ENCODE results near the gene ANO10.

Gene ANO10

GRCh38 chr3:43347774-43348173 is 274.0 kb downstream of the ANO10 start:
- CTCF ChIA-PET, result no interaction called here
- no peak overlapping the region for H3K27ac ChIP-seq (ENCODE audit: insufficient read depth in 1 of 2, low read depth in 1 of 2, low read length in 2 of 2, poor library complexity in 1 of 2, severe bottlenecking in 2 of 2)

GRCh38 chr3:43346978-43347749 is 274.6 kb downstream of the ANO10 start:
- Histone ChIP-seq H3K27me3 (replicated peaks in 2 of 5; ENCODE audit: control insufficient read depth in 4 of 5, insufficient read depth in 5 of 5, low read length in 4 of 5) (no peaks in the 10 kb centered on the region), H3K27ac (ENCODE audit: insufficient read depth in 1 of 2, low read depth in 1 of 2, low read length in 2 of 2, poor library complexity in 1 of 2, severe bottlenecking in 2 of 2) (no peak overlapping the region), H3K4me3 (ENCODE audit: control insufficient read depth in 1 of 7, extremely low read depth in 1 of 7, insufficient read depth in 4 of 7, low read depth in 2 of 7, low read length in 6 of 7) (no peak overlapping the region), H3K36me3 (ENCODE audit: control insufficient read depth in 4 of 4, insufficient read depth in 4 of 4, low read length in 3 of 4) (peaks cover 34 to 91% (median 70%) of the 10 kb centered on the region in 4 experiments), H3K4me1 (ENCODE audit: control extremely low read depth in 1 of 4, control insufficient read depth in 4 of 4, insufficient read depth in 4 of 4, low read length in 3 of 4) (peaks cover 0 to 2% (median 0%) of the 10 kb centered on the region in 4 experiments), H3K9me3 (ENCODE audit: control extremely low read depth in 1 of 5, control insufficient read depth in 4 of 5, insufficient read depth in 2 of 5, low read depth in 1 of 5, low read length in 4 of 5) (peaks cover 0 to 7% (median 2%) of the 10 kb centered on the region in 5 experiments)
- CTCF ChIA-PET, result interaction anchor here (1.2 to 1.7 kb wide), 2 partner anchors 18 to 155 kb away, joined by 3 to 4 read pairs; no protein-coding TSS in a partner anchor
- DNase-seq, result peak in 1 of 3 donors; percentile 20
- WGBS (ENCODE audit: insufficient coverage), result 98% methylated on average over 14 of the region's 14 CpGs
- POLR2A ChIA-PET, result no interaction called here

More at GRCh38 chr3:43347774-43348173, 274.0 kb downstream of the ANO10 start:
- Histone ChIP-seq H3K4me1 (ENCODE audit: control extremely low read depth in 1 of 4, control insufficient read depth in 4 of 4, insufficient read depth in 4 of 4, low read length in 3 of 4) (peaks cover 0 to 2% (median 0%) of the 10 kb centered on the region in 4 experiments), H3K4me3 (ENCODE audit: control insufficient read depth in 1 of 7, extremely low read depth in 1 of 7, insufficient read depth in 4 of 7, low read depth in 2 of 7, low read length in 6 of 7) (no peak overlapping the region), H3K27me3 (replicated peaks in 2 of 5; ENCODE audit: control insufficient read depth in 4 of 5, insufficient read depth in 5 of 5, low read length in 4 of 5) (no peaks in the 10 kb centered on the region), H3K36me3 (ENCODE audit: control insufficient read depth in 4 of 4, insufficient read depth in 4 of 4, low read length in 3 of 4) (peaks cover 27 to 86% (median 65%) of the 10 kb centered on the region in 4 experiments), H3K9me3 (ENCODE audit: control extremely low read depth in 1 of 5, control insufficient read depth in 4 of 5, insufficient read depth in 2 of 5, low read depth in 1 of 5, low read length in 4 of 5) (peaks cover 0 to 10% (median 4%) of the 10 kb centered on the region in 5 experiments)
- POLR2A ChIA-PET, result no interaction called here
- 94% methylated on average over 15 of the region's 20 CpGs for WGBS (ENCODE audit: insufficient coverage)
- no peak for DNase-seq

GRCh38 chr3:43345877-43346276 is 275.9 kb downstream of the ANO10 start:
- WGBS (ENCODE audit: insufficient coverage), result 97% methylated on average over 5 of the region's 6 CpGs
- Histone ChIP-seq H3K9me3 (ENCODE audit: control extremely low read depth in 1 of 5, control insufficient read depth in 4 of 5, insufficient read depth in 2 of 5, low read depth in 1 of 5, low read length in 4 of 5) (peaks cover 0 to 1% (median 0%) of the 10 kb centered on the region in 5 experiments), H3K36me3 (ENCODE audit: control insufficient read depth in 4 of 4, insufficient read depth in 4 of 4, low read length in 3 of 4) (peaks cover 36 to 90% (median 74%) of the 10 kb centered on the region in 4 experiments), H3K27ac (ENCODE audit: insufficient read depth in 1 of 2, low read depth in 1 of 2, low read length in 2 of 2, poor library complexity in 1 of 2, severe bottlenecking in 2 of 2) (no peak overlapping the region), H3K4me1 (ENCODE audit: control extremely low read depth in 1 of 4, control insufficient read depth in 4 of 4, insufficient read depth in 4 of 4, low read length in 3 of 4) (peaks cover 0 to 2% (median 0%) of the 10 kb centered on the region in 4 experiments), H3K4me3 (ENCODE audit: control insufficient read depth in 1 of 7, extremely low read depth in 1 of 7, insufficient read depth in 4 of 7, low read depth in 2 of 7, low read length in 6 of 7) (no peak overlapping the region), H3K27me3 (replicated peaks in 2 of 5; ENCODE audit: control insufficient read depth in 4 of 5, insufficient read depth in 5 of 5, low read length in 4 of 5) (no peaks in the 10 kb centered on the region)
- DNase-seq, result peak in 1 of 3 donors; percentile 20
- ChIA-PET CTCF (interaction anchor here (0.7 to 1.7 kb wide), 2 partner anchors 13 to 156 kb away, joined by 3 to 4 read pairs; no protein-coding TSS in a partner anchor), POLR2A (no interaction called here)

- Histone ChIP-seq H3K27me3 (replicated peaks in 2 of 5; ENCODE audit: control insufficient read depth in 4 of 5, insufficient read depth in 5 of 5, low read length in 4 of 5) (no peaks in the 10 kb centered on the region), H3K36me3 (ENCODE audit: control insufficient read depth in 4 of 4, insufficient read depth in 4 of 4, low read length in 3 of 4) (peaks cover 33 to 91% (median 77%) of the 10 kb centered on the region in 4 experiments), H3K27ac (ENCODE audit: insufficient read depth in 1 of 2, low read depth in 1 of 2, low read length in 2 of 2, poor library complexity in 1 of 2, severe bottlenecking in 2 of 2) (no peak overlapping the region), H3K4me1 (ENCODE audit: control extremely low read depth in 1 of 4, control insufficient read depth in 4 of 4, insufficient read depth in 4 of 4, low read length in 3 of 4) (peaks cover 0 to 2% (median 0%) of the 10 kb centered on the region in 4 experiments), H3K4me3 (ENCODE audit: control insufficient read depth in 1 of 7, extremely low read depth in 1 of 7, insufficient read depth in 4 of 7, low read depth in 2 of 7, low read length in 6 of 7) (no peak overlapping the region), H3K9me3 (ENCODE audit: control extremely low read depth in 1 of 5, control insufficient read depth in 4 of 5, insufficient read depth in 2 of 5, low read depth in 1 of 5, low read length in 4 of 5) (peaks cover 0 to 4% (median 0%) of the 10 kb centered on the region in 5 experiments)
- ChIA-PET POLR2A (no interaction called here), CTCF (interaction anchor here (0.7 kb wide), 1 partner anchor 12 kb away, joined by 3 read pairs; no protein-coding TSS in a partner anchor)
- no peak for DNase-seq
- 100% methylated on average over 2 of the region's 4 CpGs for WGBS (ENCODE audit: insufficient coverage)
These were observed 276.6 kb downstream of the ANO10 start for GRCh38 chr3:43345246-43345645.

GRCh38 chr3:43344520-43344919 is 277.3 kb downstream of the ANO10 start:
- no peak for DNase-seq
- no peaks in the 10 kb centered on the region for H3K27me3 ChIP-seq (replicated peaks in 2 of 5; ENCODE audit: control insufficient read depth in 4 of 5, insufficient read depth in 5 of 5, low read length in 4 of 5)
- peaks cover 0 to 7% (median 0%) of the 10 kb centered on the region in 5 experiments for H3K9me3 ChIP-seq (ENCODE audit: control extremely low read depth in 1 of 5, control insufficient read depth in 4 of 5, insufficient read depth in 2 of 5, low read depth in 1 of 5, low read length in 4 of 5)
- peaks cover 0 to 2% (median 0%) of the 10 kb centered on the region in 4 experiments for H3K4me1 ChIP-seq (ENCODE audit: control extremely low read depth in 1 of 4, control insufficient read depth in 4 of 4, insufficient read depth in 4 of 4, low read length in 3 of 4)
- peaks cover 29 to 90% (median 77%) of the 10 kb centered on the region in 4 experiments for H3K36me3 ChIP-seq (ENCODE audit: control insufficient read depth in 4 of 4, insufficient read depth in 4 of 4, low read length in 3 of 4)
- CTCF ChIA-PET, result no interaction called here
- POLR2A ChIA-PET, result no interaction called here
- WGBS (ENCODE audit: insufficient coverage), result 100% methylated on average over 1 of the region's 3 CpGs
- no peak overlapping the region for H3K4me3 ChIP-seq (ENCODE audit: control insufficient read depth in 1 of 7, extremely low read depth in 1 of 7, insufficient read depth in 4 of 7, low read depth in 2 of 7, low read length in 6 of 7)
- H3K27ac ChIP-seq (ENCODE audit: insufficient read depth in 1 of 2, low read depth in 1 of 2, low read length in 2 of 2, poor library complexity in 1 of 2, severe bottlenecking in 2 of 2), result no peak overlapping the region

- CTCF ChIA-PET, result no interaction called here
- Histone ChIP-seq H3K4me1 (ENCODE audit: control extremely low read depth in 1 of 4, control insufficient read depth in 4 of 4, insufficient read depth in 4 of 4, low read length in 3 of 4) (peaks cover 0 to 2% (median 0%) of the 10 kb centered on the region in 4 experiments), H3K9me3 (ENCODE audit: control extremely low read depth in 1 of 5, control insufficient read depth in 4 of 5, insufficient read depth in 2 of 5, low read depth in 1 of 5, low read length in 4 of 5) (peaks cover 1 to 11% (median 5%) of the 10 kb centered on the region in 5 experiments), H3K4me3 (ENCODE audit: control insufficient read depth in 1 of 7, extremely low read depth in 1 of 7, insufficient read depth in 4 of 7, low read depth in 2 of 7, low read length in 6 of 7) (no peak overlapping the region), H3K27me3 (replicated peaks in 2 of 5; ENCODE audit: control insufficient read depth in 4 of 5, insufficient read depth in 5 of 5, low read length in 4 of 5) (no peaks in the 10 kb centered on the region), H3K27ac (ENCODE audit: insufficient read depth in 1 of 2, low read depth in 1 of 2, low read length in 2 of 2, poor library complexity in 1 of 2, severe bottlenecking in 2 of 2) (no peak overlapping the region), H3K36me3 (ENCODE audit: control insufficient read depth in 4 of 4, insufficient read depth in 4 of 4, low read length in 3 of 4) (peaks cover 30 to 89% (median 78%) of the 10 kb centered on the region in 4 experiments)
- POLR2A ChIA-PET, result no interaction called here
- WGBS (ENCODE audit: insufficient coverage), result 100% methylated on average over 2 of the region's 3 CpGs
- DNase-seq, result no peak
These were observed 278.0 kb downstream of the ANO10 start for GRCh38 chr3:43343815-43344214.

GRCh38 chr3:43343185-43343584 is 278.6 kb downstream of the ANO10 start:
- H3K27me3 ChIP-seq (replicated peaks in 2 of 5; ENCODE audit: control insufficient read depth in 4 of 5, insufficient read depth in 5 of 5, low read length in 4 of 5), result no peaks in the 10 kb centered on the region
- H3K27ac ChIP-seq (ENCODE audit: insufficient read depth in 1 of 2, low read depth in 1 of 2, low read length in 2 of 2, poor library complexity in 1 of 2, severe bottlenecking in 2 of 2), result no peak overlapping the region
- H3K4me3 ChIP-seq (ENCODE audit: control insufficient read depth in 1 of 7, extremely low read depth in 1 of 7, insufficient read depth in 4 of 7, low read depth in 2 of 7, low read length in 6 of 7), result no peak overlapping the region
- peaks cover 4 to 15% (median 7%) of the 10 kb centered on the region in 5 experiments for H3K9me3 ChIP-seq (ENCODE audit: control extremely low read depth in 1 of 5, control insufficient read depth in 4 of 5, insufficient read depth in 2 of 5, low read depth in 1 of 5, low read length in 4 of 5)
- no peak for DNase-seq
- peaks cover 0 to 2% (median 0%) of the 10 kb centered on the region in 4 experiments for H3K4me1 ChIP-seq (ENCODE audit: control extremely low read depth in 1 of 4, control insufficient read depth in 4 of 4, insufficient read depth in 4 of 4, low read length in 3 of 4)
- whole genome bisulfite sequencing (ENCODE audit: insufficient coverage), result 100% methylated on average over 3 of the region's 4 CpGs
- peaks cover 30 to 88% (median 78%) of the 10 kb centered on the region in 4 experiments for H3K36me3 ChIP-seq (ENCODE audit: control insufficient read depth in 4 of 4, insufficient read depth in 4 of 4, low read length in 3 of 4)
- POLR2A ChIA-PET, result no interaction called here
- CTCF ChIA-PET, result no interaction called here
